ENCODE results near the gene RACGAP1.

DNA sequence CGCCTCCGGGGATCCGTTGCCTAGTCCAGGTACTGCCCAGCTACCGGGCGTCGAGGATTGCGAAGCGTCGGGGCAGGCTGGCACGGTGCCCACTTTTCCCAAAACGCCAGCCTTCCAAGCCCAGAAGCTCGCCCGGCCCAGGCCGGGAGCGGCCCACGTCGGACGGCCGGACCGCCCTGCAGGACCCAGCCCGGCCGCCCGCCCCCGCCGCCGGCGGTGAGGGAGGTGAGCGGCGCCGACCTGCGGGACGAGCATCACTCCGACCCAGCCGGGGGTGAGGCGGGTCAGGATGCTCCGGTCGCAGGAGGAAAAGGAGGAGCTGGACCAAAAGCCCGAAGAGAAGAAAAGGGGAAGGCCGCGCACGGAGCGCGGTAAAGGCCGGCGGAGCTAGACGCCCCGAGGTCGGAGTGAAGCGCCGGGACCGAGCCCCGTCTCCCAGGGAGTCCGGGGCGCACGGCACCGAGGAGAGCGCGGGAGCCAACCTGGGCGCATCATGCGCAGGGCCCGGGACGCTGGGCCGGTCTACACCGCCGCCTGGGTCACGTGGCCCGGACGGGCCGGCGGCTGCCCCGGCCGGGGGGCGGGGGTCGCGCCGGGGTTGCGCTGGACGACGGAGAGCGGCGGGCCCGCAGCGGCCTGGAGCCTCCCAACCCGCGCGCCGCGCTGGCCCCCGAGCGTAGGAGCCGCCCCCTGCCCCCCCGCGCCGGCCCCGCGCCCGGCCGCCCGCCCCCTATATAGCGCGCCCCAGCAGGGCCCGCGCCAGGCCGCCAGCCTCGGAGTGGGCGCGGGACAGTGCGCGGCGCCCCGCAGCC is 64.0 kb downstream of the RACGAP1 start, which contains the start of gene AQP5:
- TF ChIP-seq, protein P1, sequence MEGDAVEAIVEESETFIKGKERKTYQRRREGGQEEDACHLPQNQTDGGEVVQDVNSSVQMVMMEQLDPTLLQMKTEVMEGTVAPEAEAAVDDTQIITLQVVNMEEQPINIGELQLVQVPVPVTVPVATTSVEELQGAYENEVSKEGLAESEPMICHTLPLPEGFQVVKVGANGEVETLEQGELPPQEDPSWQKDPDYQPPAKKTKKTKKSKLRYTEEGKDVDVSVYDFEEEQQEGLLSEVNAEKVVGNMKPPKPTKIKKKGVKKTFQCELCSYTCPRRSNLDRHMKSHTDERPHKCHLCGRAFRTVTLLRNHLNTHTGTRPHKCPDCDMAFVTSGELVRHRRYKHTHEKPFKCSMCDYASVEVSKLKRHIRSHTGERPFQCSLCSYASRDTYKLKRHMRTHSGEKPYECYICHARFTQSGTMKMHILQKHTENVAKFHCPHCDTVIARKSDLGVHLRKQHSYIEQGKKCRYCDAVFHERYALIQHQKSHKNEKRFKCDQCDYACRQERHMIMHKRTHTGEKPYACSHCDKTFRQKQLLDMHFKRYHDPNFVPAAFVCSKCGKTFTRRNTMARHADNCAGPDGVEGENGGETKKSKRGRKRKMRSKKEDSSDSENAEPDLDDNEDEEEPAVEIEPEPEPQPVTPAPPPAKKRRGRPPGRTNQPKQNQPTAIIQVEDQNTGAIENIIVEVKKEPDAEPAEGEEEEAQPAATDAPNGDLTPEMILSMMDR (IDR thresholded peaks at IDR 0.05) = no peak
- TF ChIP-seq POLR2A (IDR thresholded peaks at IDR 0.05) = no peak

Measured in testis (tissue), 2 donors.